ENCODE measurements around the gene ZBTB16.

GRCh38 chr11:114282488-114282887 lies 223.0 kb downstream of the ZBTB16 start:
- no peak for TF ChIP-seq CTCF (IDR thresholded peaks at IDR 0.05; ENCODE audit: insufficient read depth, low read length)
- TF ChIP-seq REST (IDR thresholded peaks at IDR 0.05; ENCODE audit: insufficient replicate concordance, low read depth): no peak
- TF ChIP-seq POLR2AphosphoS5 (IDR thresholded peaks at IDR 0.05; ENCODE audit: low read depth): no peak
- TF ChIP-seq GABPA (IDR thresholded peaks at IDR 0.05; ENCODE audit: low read depth): no peak

Data from HL-60 (cell line).